ENCODE results near the gene HES5.
"Not testable (repeated sequence)": the region's sequence is repeated elsewhere in the genome, so short reads cannot be mapped to it uniquely, and the experiment has no call there.

Gene HES5

DNA sequence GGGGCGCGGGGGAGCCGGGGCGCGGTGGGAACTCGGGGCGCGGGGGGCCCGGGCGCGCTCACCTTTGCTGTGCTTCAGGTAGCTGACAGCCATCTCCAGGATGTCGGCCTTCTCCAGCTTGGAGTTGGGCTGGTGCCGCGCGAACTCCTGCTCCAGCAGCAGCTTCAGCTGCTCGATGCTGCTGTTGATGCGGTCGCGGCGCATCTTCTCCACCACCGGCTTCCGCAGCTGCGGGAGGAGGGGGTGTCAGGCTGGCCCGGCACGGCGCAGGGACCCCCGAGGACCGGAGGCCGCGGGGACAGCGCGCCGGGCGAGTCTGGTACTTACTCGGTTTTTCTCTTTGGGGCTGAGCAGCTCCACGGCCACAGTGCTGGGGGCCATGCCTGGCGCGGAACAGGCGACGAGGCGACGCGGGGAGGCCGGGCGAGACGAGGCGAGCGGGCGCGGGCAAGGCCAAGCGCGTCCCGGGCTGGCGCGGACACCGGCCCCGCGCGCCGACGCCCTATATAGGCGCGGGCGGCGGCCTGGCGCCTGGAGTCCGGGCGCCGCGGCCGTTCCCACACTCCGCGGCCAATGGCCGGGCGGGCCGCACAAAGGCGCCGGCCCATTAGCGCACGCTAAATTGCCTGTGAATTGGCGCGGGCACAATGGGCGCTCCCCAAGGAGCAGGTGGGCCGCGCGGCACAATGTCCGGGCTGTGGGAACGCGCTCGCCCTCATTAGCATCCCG lies at the start of gene HES5:
Gene HES5, minus strand, starts transcription at position 480 of the 729 bp plus-strand sequence. Its CDS starts 99 bp downstream, at position 381.
- DNase-seq (ENCODE audit: low read depth in 4 of 4, low spot score in 1 of 4) = no peak

GRCh38 chr1:2578758-2579118 lies 48.7 kb upstream of the HES5 start:
- DNase-seq (ENCODE audit: low read depth in 4 of 4, low spot score in 1 of 4) = no peak

DNA sequence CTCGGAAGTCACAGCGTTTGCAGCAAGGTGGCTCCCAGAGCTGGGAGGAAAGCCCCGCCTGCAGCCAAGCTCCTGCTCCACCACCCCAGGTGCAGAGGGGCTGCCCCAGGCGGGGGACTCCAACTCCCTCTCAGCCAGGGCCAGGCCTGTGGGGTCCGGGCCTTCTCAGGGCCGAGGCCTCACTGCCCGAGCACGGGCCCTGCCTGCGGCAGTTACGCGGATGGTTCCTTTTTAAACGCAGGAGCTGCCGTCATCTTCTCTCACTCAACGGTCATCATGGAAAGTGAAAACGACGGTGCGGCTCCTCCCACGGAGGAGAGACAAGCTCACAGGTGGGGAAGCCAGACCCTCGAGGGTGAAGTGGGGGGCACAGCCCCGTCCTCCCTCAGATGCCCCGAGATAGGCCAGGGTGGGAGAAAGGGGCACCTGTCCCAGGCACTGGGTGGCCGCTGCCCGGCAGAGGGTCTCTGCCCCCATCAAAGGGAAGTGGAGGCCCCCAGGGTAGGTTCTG lies 47.6 kb upstream of the HES5 start:
- not testable (repeated sequence) for DNase-seq (ENCODE audit: low read depth in 4 of 4, low spot score in 1 of 4)

- no peak for DNase-seq (ENCODE audit: low read depth in 4 of 4, low spot score in 1 of 4)
Measured at GRCh38 chr1:2575801-2576663, 46.0 kb upstream of the HES5 start.

GRCh38 chr1:2574350-2574749 lies 44.3 kb upstream of the HES5 start:
- DNase-seq (ENCODE audit: low read depth in 4 of 4, low spot score in 1 of 4) = no peak

- no peak for DNase-seq (ENCODE audit: low read depth in 4 of 4, low spot score in 1 of 4)
Measured at GRCh38 chr1:2573250-2573920, 43.3 kb upstream of the HES5 start.

DNA sequence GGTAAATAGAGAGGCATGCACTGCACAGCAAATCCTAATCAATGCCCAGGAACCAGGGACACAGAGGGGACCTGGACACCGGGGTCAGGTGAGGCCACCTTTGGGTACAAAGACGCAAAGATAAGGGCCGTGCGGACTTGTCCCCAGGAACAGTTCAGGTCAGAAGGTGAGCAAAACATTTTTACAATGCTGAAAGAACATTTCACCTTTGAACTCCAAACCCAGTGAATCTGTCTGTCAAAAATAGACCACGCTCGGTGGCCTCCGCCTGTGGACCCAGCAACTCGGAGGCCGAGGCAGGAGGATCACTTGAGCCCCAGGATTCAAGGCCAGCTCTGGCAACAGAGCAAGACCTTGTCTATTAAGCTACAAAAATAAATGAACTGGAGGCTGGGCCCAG lies 41.3 kb upstream of the HES5 start:
- no peak for DNase-seq (ENCODE audit: low read depth in 4 of 4, low spot score in 1 of 4)

DNA sequence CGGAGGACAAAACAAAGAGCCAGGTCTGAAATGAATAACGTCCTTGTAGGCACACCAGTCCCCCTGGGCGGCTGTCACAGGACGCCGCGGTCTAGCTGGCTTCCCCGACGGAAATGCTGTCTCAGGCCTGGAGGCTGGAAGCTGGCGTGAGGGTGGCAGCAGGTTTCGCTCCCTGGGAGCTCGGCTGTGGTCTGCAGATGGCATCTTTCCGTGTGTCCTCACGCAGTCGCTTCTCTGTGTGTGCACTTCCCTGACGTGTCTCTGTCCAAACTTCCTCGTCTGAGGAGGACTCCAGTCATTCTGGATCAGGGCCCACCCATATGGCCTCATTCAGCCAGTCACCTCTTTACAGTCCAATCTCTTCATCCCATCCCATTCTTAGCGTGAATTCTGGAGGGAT lies 40.3 kb upstream of the HES5 start:
- no peak for DNase-seq (ENCODE audit: low read depth in 4 of 4, low spot score in 1 of 4)

- DNase-seq (ENCODE audit: low read depth in 4 of 4, low spot score in 1 of 4) = not testable (repeated sequence)
Measured at GRCh38 chr1:2569703-2570102, 39.6 kb upstream of the HES5 start.

DNA sequence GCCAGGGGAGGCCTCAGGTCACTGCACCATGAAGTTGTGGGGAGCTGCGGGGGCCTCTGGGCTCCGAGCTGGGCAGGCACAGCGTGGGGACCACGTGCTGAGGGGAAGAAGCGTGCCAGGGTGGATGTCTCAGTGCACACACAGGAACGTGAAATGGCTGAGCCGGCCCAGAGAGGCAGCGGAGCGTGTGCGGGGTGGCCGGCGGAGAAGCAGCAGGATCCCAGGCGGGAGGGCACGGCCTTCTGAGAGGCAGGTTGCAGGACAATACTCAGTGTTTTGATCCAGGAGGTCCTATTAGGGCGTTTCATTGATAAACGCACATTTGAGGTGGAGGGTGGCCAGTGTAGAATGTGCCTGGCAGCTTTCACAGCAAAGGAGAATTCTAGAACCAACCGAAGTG lies 39.0 kb upstream of the HES5 start:
- DNase-seq (ENCODE audit: low read depth in 4 of 4, low spot score in 1 of 4) = no peak

DNA sequence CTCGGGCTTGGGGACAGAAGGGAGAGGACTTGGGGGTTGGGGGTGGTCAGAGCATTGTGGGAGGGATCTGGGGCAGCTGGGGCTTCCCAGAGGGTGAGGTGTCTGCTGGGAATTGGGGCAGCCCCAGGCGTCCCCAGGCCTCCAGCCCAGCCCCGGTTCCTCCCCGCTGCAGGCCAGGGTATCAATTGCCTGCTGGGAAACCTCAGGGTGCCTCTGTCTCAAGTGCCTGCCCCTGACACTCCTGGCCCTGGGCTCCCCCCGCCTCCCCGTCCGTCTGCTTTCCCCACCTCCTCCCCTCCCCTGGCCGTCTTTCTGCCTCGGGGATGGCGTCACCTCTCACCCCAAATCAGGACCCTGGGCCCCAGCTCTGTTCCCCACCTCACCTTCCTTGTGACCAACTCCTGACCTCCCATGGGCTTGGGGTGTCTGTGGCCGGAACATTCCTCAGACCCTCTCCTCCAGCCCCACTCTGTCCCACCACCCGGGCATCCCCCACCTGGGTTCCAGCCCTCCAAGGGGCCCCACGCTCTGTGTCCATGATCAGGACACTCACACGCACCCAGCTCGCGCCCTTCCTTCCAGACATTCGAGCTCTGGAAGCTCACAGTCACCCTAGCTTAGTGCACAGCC lies 38.2 kb upstream of the HES5 start:
- not testable (repeated sequence) for DNase-seq (ENCODE audit: low read depth in 4 of 4, low spot score in 1 of 4)

- no peak for DNase-seq (ENCODE audit: low read depth in 4 of 4, low spot score in 1 of 4)
Measured at GRCh38 chr1:2567083-2567679, 37.1 kb upstream of the HES5 start.

- DNase-seq (ENCODE audit: low read depth in 4 of 4, low spot score in 1 of 4) = no peak
Measured at GRCh38 chr1:2566101-2567045, 36.3 kb upstream of the HES5 start.

DNA sequence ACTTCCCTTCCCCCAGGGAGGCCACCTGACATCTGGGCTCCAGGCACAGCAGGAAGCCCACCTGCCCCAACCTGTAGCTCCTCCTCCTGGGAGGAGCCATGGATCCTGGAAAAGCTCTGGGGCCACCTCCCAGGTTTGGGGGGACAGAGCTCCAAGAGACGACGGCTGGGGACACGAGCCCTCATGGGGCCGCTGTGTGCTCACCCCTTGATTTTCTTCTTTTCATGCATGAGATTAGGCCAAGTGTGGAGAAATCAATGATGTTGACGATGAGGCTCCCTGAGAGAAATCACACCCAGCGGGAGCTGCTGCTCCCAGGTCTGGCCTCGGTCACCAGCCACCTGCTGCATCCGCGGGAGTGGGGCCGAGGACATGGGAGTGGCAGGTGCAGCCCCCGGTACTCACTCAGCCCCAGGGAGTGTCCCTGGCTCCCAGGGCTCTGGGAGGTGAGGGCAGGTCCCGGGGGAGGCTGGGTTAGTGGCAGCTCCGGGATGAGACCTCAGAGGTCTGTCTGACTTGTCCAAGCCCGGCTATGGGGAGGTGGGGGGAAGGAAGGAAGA lies 34.8 kb upstream of the HES5 start:
- DNase-seq (ENCODE audit: low read depth in 4 of 4, low spot score in 1 of 4) = no peak

DNA sequence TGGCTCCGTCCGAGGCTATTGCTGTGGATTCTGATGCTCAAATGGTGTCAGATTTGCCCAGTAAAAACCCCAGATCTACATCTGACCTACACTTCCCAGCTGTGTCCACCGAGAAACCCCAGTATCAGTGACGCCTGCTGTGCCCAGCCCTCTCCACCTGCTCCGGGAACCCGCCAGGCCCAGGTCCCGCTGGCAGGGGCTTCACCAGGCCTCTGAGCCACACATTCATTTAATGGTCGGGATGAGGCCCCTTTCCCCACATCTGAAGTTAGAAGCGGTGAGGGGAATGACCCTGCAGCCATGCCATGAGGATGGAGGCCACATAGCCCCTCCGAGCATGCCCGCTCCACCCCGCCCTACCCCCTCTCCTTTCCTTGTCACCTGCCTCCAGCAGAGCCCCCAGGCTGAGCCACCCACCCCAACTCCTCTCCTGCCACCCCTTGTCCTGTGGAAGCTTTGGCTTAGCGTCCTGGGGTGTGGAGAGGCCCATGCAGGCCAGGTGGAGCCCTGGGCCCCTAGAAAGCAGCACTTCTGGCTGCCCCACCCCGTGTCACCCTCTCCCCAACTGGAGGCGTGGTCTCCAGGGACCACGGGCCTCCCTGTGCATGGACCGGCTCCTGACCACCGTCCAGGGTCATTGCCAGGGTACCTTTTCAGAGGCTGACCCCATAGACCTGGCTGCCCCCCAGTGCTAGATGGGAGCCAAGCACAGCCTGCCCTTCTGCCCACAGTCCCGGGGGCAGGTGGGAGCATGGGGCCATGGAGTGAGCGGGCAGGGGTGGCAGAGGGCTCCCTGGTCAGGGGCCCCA lies 34.1 kb upstream of the HES5 start:
- no peak for DNase-seq (ENCODE audit: low read depth in 4 of 4, low spot score in 1 of 4)

- DNase-seq (ENCODE audit: low read depth in 4 of 4, low spot score in 1 of 4) = no peak
Measured at GRCh38 chr1:2563205-2563604, 33.1 kb upstream of the HES5 start.

DNA sequence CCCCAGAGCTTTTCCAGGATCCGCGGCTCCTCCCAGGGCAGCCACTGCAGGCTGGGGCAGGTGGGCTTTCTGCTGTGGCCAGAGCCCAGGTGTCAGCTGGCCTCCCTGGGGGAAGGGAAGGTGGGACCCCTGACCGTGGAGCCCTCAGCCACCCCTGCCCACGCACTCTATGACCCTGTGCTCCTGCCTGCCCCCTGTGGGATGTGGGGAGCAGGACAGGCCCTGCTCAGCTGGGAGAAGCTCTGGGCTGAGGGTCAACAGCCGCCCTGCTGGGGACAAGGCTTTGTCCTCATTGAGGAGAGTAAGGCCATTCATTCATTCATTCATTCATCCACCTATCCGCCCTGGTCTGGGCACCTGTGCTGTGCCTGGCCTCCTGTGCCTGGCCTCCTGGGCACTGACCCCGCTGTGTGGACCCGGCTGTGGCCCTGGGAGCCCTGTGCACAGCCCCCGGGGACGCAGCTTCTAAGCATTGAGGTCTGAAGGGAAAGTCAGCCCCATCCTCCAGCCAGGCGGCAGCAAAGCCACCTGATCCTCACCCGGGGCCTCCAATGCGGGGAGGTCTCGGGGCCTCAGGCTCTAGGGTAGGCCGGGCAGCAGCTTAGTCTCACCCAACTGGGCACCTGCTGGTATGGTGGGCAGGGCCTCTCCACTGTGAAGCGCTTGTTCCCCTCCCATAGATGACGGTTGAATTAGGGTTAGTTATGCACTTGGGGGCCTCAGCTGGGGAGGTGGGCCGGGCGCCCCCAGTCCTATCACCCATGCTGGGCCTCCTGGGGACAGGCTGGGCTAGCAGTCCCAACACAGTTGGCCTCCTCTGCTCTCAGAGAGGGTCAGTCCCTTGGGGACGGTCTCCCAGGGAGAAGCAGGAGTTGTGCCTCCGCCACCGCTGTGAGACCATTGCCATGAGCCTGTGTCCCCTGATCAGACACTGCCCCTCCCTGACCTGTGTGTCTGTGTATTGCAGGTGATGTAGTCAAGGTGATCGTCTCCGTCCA lies 32.1 kb upstream of the HES5 start:
- no peak for DNase-seq (ENCODE audit: low read depth in 4 of 4, low spot score in 1 of 4)
